HG03565 (cell line): ENCODE measurements around the gene OR10J4.
"Not testable (repeated sequence)": the region's sequence is repeated elsewhere in the genome, so short reads cannot be mapped to it uniquely, and the experiment has no call there.

Experiments used
- ATAC-seq: cut with Tn5 transposase; IDR thresholded peaks from one replicate; pipeline ENCODE4 v1.9.1; 2021; ENCODE audit warnings: mild to moderate bottlenecking, moderate library complexity; ENCODE audit not compliant: unreplicated experiment

OR10J4 gene

DNA sequence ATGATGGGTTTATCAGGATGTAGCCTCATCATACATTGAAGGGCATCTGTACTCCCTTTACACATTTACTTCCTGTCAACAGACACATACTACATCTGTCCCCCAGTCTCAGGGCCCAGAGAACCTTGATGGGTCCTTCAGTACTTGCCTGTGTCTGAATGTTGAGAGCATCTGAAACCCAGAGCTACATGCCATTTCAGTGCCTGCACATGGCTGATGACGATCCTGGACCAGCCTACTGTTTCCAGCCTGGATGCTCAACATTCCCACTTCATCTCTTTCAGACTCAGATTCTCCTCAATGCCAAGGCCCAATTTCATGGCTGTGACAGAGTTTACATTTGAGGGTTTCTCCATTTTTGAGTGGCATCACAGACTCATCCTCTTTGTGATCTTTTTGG, at the start of gene OR10J4:
Gene OR10J4 (plus strand): TSS at position 301 of the 400 bp plus-strand sequence.
- ATAC-seq, result no peak

DNA sequence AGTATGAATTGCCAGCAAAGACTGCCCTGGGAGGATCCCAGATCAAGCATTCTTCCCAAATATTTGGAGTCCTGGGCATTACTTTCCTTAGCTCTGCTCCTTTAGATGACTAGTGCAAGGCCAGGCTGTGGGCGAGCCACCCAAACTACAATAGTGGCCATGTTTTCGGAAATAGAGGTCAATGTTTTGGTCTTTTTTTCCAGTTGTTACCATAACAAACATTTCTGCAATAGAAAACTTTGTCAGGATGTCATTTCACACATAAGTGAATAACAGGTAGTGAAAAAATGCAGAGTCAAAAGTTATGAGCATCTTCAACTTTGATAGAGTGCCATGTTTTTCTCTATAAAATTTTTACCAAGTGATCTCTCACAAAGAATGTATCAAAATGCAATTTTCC, 25.2 kb upstream of the OR10J4 start:
- ATAC-seq, result no peak

DNA sequence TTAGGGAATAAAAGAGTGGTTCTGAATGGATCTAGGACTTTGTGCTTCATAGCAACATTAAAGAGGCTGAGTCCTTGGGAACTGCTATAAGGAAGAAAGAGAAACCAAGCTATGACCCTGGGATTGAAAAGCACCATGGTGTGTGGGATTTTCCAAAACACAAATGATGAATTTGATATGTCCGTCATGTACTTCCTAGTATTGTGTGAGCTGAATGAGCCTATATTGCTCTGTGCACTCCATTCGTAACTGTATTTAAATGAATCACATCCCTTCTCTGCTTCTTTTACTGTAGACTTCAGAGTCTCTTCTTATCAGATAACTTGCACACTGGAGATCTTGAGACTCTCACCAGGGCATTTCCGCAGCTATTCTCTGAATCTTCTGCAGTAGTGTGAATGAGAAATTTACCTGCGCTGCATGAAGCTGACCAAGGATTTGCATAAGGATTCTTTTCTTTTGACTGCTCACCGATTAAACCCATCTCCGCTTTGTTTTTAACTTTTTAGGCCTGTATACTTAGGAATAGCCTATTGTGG, 23.1 kb upstream of the OR10J4 start:
- no peak for ATAC-seq

DNA sequence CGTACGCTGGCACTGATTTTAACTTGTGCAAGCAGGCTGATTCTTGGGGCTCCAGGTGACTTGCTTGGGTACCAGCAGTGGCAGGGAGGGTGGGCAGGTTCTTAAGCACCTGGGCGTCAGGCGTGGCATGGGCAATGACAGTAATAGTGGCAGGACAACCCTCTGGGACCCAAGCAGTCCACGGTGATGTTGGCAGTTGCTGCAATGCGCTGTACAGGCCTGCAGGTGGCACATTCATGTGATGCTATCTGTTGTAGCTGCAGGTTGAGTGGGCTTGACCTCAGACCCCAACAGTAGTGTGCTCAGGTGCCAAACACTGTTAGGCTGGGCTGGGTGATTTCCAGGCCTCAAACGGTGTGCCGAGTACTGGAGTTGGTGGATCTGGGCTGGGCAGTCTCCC, 10.2 kb upstream of the OR10J4 start:
- ATAC-seq, result no peak

DNA sequence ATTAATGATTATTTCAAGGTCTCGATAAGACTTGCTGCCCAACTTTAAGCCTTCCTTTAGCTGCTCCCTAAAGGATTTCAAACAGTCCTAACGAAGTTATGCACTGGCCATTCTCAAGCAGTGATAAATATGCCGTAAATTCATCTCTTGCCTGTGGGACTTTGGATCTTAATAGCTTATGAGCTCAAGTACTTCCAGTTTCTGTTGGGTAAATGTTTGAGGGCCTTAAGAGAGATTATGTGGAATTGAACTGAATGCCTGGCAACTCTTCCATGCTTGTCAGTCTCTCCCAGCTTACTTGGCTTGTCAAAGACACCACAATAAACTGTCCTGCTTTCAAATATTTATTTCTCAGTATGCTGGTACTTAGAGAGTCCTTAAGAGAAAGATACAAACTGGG, 3.5 kb upstream of the OR10J4 start:
- no peak for ATAC-seq

DNA sequence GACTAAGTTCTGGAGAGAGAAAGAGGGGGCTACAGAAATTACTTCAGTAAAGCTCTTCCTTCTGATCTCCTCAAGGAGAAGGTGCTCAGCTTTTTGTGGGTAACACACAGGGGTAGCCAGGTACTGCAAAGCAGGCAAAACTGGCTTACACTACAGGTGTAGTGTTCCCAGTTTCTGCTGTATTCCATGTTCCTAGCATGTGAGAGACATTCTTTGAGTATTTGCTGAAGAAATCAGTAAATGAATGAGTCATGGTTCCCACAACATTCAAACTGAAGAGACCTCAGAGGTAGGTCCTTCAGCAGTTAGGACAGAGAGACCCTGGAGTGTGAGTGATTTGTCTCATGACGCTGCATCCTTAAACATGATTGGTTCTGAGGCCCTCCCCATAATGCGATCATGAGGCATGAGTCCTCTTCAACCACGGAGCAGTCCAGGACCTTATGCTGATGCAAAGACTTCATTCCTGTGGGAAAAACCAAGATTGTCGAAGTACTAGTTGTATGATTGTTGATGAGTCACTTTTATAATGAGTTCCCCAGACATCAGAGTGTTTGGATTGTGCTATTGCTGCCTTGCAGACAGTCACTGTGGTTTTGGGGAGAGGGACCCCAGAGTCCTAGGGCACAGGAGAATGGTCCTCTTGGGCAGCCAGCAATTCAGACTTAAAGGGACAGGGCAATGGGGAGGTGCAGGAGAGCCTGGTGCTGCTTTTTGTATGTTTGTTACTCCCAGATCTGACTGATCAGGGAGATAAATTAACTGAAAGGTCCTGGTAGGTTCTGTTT, 2.7 kb upstream of the OR10J4 start:
- ATAC-seq, result no peak

DNA sequence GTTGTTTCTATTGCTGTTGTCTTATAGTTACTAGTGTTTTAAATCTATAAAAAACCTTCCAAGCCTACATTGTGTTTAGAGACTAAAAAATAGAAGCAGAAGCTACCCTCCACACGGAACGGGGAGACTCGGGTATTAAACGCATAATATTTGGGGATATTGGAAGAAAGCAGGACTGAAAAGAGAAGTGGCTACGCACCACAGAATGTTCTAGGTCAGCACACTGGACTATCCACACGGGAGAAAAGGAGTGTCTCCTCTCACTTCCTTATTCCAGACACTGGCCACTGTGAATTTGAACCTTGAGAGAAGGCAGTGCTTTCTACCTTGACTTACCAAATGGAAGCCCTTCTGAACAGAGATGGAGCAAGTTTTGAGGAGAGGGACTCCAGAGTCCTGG, 1.0 kb upstream of the OR10J4 start:
- no peak for ATAC-seq

DNA sequence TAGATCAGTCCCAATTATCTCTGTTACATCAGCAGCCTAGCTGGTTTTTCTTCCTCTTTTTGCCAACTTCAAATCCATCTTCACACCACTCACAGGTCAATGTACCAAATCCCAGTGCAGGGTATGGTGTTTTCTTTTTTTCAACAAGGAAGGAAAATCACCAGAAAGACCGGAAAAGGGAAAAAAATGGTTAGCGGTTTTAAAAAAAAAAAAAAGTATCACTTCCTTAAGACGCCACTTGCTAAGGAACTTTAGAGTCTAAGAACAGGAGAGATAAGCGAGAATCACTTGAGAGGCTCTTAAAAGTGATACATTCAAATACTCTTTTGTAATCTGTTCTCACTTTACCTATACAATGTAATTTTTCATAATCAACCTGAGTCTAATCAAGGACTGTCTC, 4.5 kb downstream of the OR10J4 start:
- no peak for ATAC-seq

DNA sequence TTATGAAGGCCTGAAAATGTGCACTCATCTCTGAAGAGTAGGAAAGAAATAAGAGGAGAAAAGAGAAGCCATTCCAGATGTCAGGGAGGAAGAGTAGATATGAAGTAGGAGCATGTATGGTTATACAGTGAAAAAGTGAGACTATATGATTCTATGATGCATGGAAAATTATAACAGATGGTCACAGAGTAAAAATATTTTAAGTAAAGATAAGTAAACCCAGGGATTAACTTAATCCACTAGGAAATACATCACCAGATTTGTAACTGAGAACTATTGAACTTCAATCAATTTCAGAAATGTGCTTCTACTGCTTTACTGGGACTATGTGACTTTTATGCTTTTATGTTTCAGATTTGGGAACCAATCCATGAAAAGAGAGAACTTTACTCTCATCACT, 7.4 kb downstream of the OR10J4 start, which contains the start of gene OR10J1:
Gene OR10J1 (plus strand): TSS at position 301 of the 400 bp plus-strand sequence. CDS start 70 bp downstream, at position 371.
- ATAC-seq, result no peak

DNA sequence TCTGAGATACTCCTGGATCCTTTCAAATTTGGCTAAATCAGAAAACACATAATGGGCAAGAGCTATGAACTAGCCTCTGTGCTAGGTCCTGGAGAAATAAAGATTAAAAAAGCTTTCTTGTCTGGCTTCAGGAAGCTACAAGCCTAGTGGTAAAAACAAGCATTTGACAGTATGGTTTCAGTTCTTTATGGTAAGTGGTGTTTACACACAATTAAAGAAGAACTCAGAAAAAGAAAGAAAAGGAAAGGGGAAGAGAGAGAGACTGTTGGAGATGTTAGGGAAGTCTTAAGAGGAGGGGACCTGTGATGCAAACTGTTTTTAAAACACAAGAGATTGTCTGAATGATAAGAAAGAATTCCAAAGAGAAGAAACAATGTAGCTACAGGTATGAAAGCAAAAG, 9.4 kb downstream of the OR10J4 start:
- ATAC-seq, result no peak

DNA sequence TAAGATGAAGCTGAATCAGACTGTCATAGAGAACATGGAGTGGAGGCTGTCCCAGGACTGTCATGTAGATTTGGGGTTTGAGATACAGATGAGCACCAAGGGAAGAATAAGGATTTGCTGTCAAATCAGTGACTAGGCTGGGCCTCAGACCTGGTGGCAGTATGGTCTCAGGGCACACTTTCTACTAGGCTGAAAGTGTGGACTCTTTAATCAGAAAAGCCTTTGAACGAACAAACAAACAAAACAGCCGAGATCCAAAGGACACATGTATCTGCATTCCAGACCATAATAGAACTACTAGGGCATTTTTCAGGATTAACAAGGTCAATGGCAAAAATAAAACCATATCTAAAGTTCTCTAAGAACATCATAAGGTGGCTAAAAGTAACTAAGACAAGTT, 10.4 kb downstream of the OR10J4 start:
- no peak for ATAC-seq

DNA sequence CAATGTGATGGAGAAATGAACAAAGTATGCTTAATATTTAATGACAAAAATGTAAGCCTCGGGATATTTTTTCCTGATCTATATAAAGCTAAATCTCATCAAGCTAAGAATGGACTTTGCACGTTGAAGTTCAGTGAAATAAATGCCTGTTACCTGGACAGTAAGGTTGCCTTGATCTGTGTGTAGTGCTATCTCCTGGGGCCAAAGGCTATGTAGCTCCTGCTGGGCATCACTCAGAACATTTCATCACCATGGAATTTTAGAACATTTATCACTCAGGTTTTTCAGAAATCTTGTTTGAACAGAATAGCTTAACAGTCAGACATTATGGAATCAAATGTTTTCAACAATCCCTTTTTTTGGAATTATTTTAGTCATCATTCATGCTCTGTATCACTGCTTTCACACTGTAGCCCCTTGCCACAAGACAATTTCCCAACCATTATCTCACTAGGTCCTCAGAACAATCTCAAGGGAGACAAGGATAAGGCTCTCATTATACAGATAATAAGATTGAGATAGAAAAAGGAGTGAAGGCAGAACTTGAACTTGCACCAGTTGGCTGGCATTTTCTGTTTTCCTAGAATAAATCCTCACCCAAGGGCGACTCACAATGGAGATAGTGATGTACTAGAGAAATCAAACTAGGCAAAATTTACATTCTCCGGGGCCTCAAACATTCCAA, 11.2 kb downstream of the OR10J4 start:
- no peak for ATAC-seq

DNA sequence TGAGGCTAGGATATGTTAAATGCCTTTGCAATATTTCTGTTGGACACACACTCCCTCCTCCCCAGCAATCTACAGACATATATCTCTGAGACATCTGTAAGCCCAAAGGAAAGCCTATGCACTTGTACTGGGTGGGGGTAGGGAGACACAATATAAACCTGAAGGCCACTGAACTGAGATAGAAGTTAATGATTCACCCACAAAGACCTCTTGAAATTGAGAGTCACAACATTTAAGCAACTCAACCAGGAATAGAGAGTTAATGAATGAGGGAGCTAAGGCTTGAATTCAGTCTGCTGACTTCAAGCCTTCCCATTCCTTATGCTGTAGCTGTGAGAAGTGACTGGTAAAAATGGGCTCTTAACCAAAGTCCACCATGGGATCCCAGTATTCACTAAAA, 12.5 kb downstream of the OR10J4 start:
- no peak for ATAC-seq

DNA sequence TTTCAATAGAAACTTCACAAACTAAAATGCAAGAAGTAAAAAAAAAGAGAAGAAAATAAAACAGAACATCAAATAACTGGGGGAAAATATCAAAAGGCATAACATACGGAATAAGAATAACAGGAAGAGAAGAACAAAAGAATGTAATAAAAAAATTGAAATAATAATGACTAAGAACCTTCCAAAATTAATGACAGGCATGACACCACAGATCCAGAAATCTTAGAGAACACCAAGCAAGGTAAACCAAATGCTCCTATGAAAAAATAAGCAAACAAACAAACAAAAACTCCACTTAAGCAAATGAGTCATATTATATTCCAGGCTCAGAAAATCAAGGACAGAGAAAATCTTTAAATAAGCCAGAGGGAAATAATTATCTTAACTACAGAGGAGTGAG, 16.2 kb downstream of the OR10J4 start:
- no peak for ATAC-seq

DNA sequence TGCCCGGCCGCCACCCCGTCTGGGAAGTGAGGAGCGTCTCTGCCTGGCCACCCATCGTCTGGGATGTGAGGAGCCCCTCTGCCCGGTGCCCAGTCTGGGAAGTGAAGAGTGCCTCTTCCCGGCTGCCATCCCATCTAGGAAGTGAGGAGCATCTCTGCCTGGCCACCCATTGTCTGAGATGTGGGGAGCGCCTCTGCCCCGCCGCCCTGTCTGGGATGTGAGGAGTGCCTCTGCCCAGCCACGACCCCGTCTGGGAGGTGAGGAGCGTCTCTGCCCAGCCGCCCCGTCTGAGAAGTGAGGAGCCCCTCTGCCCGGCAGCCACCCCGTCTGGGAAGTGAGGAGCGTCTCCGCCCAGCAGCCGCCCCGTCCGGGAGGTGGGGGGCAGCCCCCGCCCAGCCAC, 17.6 kb downstream of the OR10J4 start:
- not testable (repeated sequence) for ATAC-seq

DNA sequence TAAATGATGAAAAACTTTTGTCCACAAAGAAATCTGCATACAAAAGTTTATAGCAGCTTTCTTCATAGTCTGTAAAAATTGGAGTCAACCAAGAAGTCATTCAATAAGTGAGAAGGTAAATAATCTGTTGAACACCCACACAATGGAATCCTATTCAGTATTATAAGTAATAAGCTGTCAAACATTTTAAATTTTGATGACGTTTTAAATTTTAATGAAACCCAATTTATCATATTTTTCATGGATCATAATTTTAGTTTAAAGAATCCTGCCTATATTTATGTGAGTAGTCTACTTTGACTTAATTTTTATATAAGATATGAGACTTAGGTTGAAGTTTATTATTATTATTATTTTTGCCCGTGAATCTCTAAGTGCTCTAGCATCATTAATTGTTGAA, 27.5 kb downstream of the OR10J4 start:
- no peak for ATAC-seq

DNA sequence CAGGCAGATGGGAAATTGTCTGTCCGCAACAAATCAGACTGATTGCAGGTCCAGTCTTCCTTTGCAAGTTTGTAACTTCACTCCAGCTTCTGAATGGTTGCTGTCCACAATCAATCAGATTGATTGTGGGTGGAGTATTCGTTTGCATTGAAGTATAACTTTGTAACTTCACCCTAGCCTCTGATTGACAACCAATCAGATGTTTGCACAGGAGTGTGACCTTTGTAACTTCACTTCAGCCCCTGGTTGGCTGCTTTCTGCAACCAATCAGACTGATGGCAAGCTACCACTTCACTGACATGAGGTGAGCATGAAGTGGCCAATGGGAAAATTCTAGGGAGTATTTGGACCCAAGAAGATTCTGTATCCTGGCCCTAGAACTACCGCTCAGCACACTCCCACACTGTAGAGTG, 33.2 kb downstream of the OR10J4 start:
- no peak for ATAC-seq

DNA sequence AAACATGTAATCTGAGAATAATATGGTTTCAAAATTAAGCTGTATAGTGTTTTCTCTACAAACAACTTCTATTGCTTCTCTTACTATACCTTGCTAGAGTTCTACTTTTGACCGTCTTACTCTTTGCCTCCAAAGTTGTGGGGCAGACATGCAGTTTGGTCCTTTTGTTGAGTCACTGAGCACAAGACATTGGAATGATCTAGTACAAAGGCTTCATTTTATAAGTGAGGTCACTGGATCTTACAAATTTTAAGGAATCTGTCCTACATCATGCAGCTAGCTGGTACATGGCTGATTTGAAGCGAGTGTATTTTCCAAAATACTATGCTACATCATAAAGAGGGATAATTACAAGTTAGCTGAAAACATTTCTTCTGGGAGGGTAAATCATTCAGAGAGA, 36.3 kb downstream of the OR10J4 start:
- no peak for ATAC-seq

DNA sequence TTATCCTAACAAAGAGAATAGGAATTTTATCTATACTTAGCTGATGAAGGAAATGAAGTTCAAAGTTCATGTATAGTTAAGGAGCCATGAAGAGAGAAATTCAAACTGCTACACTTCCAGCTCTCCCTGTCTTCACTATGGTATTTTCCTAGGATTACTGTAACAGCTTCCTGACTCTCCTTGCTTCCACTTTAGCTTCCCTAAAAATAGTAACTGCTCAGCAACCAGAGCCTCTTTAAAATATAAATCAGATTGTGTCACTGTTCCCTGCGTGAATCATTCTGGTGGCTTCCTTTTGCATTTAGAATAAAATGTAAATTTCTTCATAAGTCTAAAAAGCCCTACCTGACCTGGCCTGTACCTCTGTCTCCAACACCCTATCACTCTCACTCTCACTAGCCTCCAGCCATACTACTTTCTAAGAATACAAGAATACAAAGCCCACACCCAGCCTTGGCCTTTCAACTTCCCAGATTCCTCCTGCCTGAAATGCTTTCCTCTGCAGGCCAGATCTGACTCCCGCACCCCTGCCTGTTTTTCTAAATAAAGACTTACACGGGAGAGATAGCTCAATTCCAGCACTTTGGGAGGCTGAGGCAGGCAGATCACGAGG, 38.0 kb downstream of the OR10J4 start:
- no peak for ATAC-seq

DNA sequence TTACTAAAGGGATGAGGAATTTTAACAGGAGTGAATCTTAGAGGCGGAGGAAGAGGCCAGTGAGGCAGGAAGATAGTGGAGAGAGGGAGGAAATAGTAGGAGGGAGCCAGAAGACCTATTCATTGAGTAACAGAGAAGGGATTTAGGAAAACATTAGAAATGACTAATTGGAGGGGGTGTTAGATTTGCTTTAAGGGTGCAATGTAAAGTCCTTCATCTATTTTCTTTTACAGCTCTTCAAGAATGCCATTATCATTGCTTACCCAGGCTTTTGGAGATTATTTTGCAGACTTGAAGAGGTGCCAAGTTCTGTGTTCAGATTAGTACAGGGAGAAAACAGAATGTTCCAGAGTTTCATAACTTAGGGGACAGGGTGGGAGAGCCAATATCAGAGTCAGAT, 41.3 kb downstream of the OR10J4 start:
- no peak for ATAC-seq

DNA sequence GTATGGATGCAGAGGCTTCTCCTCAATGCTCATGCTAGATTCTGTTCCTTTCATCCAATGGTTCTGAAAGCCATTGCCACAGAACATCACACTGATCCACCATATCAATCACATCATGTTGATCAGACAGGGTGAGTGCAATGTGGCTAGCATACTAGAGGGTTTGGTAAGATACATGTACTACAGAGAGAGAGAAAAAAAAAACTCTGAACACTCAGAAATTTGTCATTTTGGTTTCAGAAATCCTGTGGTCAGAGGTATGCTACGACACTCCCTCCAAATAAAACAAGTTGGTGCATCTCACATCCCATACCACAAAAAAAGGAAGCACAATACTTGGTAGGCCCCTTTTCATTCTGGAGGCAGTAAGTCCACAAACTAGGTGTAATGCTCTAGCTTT, 42.9 kb downstream of the OR10J4 start:
- ATAC-seq, result no peak
